Activated T-cell treated with anti-CD3 and anti-CD28 coated beads, Interleukin-2, amount 50 U/mL, for 48 hours (primary cell): ENCODE measurements around the gene GALNT9.
A peak's percentile ranks its signal among the peaks of the same experiment; 100 is the strongest.

Source experiments
- DNase-seq, 2 experiments: peaks; one replicate each; pipeline ENCODE4 v3.0.0-alpha.2; 2020

GALNT9 gene

DNA sequence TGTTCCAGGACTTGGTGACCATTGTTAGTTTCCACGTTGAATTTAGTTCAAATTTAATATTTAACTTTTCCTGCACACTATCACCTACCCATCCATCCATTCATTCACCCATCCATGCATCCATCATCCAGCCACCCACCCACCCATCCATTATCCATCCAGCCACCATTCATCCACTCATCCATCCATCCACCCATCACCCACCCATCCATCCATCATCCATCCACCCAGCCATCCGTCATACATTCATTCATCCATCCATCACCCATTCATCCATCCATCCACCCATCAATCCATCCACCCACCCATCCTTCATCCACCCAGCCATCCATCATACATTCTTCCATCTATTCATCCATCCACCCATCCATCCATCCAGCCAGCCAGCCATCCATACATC, 163.3 kb downstream of the GALNT9 start:
- DNase-seq: no peak

DNA sequence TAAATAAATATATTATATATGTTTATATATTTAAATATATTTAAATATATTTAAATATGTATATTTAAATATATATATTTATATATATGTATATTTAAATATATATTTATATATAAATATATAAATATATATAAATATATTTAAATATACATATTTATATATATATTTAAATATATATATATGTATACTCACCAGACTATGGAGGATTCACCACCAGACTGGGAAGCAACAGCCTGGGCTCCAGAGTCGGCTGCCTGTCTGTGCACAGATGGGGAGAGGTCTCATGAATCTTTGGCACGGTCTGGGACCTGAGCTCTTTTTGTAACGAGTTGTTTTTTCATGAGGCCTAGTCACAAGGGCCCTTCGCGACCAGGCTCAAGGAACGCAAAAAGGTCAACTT, 163.8 kb downstream of the GALNT9 start:
- DNase-seq: no peak

DNA sequence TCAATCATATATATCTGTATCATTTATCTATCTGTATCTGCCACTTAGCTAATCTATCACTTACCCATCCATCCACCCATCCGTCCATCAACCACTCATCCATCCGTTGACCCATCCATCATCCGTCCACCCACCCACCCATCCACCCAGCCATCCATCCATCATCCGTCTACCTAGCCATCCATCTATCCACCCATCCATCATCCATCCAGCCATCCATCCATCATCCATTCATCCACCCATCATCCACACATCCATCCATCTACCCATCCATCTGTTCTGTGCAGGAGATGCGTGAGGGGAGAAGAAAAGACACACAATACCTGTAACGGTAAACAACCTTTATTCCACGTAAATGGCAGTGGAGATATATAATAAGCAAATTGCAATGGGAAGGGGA, 165.0 kb downstream of the GALNT9 start:
- DNase-seq: no peak

DNA sequence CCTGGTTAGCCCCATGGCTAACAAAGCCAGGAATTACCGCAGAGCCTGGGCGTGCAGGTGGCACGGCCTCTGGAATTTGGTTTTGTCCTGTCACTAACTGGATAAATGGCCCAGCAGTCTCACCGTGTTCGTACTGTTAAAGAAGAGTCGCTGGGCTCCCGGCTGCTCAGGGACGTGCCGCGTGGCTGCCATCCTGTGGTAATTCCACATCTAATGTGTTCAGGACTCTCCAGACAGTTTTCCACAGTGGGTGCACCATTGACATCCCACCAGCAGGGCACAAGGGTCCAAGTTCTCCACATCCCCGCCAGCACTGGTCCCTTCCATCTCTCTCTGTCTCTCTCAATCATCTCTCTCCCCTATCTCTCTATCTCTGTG, 165.5 kb downstream of the GALNT9 start:
- DNase-seq: no peak

DNA sequence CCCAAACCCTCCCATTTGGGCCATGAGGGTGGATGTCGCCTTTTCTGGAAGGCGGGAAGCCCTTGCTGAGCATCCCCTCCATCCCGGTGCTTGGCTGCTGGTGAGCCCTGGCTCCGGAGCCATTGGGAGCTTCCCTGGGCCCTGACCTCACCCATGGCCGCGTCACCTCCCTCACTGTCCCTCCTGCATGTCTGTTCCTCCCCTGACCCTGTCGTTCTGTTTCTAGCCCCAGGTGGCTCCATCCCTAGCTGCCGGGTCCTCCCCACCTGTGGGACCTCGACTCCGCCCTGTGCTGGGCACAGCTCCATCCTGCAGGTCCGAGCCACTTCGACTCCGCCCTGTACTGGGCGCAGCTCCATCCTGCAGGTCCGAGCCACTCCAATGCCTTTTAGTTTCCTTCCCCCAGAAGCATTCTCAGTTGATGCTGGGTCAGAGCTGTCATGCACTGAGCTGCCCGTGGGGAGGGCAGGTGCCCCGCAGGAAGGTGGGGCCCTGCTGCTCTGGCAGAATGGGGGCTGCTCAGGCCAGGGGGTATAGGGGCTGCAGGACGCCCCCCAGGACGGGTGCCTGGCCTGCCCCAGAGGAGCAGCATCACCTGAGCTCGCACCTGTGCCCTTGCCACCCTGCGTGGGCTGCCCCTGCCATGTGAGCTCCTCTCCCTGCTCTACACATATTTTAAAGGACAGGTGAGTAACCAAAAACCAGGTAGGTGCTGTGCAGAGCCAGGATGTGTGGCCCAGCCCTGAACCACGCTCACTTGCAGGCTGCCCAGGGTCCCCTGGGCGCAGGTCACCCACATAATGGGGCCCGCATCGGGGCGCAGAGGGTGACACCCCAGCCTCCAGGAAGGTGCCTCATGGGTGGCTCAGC, 166.1 kb downstream of the GALNT9 start:
- no peak for DNase-seq

DNA sequence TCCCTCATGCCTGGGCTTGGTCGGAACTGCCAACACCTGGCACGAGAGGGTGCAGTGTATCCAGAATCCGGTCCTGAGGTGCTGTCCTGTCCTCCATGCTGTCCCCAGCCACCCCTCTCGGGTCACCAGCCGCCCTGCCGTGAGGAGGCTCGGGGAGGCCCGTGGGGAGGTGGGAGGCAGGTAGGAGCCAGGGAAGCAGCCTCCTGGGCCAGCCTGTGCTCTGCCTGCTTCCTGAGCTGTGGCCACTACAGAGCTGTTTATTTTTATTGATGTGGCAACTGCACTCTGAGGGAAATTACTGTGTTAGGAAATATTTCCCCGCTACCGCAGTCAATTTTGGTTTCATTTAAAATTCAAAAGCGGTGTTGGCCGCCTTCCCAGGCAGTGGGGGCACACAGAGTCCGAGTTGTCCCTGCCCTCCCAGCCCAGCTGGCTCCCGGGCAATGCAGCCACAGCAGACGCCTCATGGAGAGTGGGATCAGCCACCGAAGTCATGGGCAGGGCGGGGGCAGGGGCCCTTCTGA, 166.8 kb downstream of the GALNT9 start:
- DNase-seq: no peak

DNA sequence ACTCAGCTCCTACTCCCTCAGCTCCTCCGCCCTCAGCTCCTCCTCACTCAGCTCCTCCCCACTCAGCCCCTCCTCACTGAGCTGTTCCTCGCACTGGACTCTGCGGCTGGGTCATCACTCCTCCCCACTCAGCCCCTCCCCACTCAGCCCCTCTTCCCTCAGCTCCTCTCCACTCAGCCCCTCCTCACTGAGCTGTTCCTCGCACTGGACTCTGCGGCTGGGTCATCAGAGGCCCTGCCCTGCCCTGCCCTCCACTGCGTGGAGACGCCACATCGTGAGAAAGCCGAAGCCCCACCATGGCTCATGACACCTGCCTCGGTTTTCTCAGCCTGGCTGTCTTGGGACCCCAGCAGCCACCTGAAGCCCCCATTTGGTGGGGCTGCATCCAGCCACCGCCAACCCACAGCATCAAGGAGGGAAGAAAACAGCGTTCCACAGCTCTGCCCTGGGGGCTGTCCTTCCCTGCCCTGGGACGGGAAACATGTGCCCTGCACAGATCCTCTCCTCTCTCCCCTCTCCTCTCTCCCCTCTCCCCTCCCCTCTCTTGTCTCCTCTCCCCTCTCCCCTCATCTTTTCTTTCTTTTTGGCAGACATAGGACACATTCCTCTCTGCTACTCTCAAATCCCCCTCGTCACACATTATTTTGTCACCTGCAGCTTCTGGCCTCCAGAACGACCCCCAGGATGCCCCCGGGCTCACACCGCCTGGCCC, 167.4 kb downstream of the GALNT9 start:
- no peak for DNase-seq

DNA sequence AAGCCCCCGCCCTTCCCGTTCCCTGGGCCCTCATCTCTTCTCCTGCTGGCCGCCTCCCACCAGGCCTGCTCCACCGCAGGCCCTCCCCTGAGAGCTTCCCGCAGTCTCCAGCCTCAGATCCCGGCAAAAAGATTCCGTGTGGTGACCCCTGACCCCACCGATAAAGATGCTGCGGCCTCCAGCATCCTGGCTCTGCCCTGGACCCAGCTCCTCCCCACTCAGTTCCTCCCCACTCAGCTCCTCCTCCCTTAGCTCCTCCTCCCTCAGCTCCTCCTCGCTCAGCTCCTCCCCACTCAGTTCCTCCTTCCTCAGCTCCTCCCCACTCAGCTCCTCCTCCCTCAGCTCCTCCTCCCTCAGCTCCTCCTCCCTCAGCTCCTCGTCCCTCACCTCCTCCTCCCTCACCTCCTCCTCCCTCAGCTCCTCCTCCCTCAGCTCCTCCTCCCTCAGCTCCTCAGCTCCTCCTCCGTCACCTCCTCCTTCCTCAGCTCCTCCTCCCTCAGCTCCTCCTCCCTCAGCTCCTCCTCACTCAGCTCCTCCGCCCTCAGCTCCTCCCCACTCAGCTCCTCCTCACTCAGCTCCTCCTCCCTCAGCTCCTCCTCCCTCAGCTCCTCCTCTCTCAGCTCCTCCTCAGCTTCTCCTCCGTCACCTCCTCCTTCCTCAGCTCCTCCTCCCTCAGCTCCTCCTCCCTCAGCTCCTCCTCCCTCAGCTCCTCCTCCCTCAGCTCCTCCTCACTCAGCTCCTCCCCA, 168.2 kb downstream of the GALNT9 start:
- no peak for DNase-seq

DNA sequence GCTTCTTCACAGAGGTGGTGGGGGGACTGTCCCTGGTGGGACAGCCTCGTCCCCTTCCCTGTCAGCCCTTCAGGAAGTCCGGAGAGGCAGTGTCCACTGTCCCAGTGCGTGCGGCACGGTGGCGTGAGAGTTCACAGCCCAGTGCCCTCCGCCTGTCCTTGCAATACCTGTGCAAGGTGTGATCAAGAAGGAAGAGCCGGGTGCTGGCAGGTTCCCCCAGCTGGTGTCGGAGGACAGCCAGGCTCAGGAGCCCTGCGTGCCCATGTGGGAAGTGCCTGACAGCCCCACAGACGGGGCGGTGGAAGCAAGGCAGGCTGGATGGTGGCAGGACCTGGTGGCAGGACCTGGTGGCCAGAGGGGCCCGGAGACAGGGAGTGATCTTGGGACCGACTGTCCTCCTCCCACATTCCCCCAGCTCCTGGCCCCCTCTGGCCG, 168.8 kb downstream of the GALNT9 start:
- no peak for DNase-seq

DNA sequence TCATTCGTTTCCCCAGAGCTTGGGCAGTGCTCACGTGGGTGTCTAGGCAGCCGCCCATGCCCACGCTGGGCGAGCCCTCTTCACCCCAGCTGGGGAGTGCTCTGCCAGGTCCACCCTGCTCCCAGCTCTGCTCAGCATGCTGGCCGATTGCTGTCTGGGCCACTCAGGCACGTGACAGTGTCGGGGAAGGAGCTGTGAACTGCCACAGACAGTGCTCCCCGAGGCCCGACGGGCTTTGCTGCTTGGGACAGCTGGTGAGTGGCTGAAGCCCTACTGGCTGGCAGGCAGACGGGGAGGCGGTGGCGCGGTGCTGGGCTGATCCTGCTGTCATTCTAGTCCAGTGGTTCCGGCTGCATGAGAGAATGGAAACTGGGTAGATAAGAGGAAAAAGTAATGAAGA, 169.4 kb downstream of the GALNT9 start:
- no peak for DNase-seq

DNA sequence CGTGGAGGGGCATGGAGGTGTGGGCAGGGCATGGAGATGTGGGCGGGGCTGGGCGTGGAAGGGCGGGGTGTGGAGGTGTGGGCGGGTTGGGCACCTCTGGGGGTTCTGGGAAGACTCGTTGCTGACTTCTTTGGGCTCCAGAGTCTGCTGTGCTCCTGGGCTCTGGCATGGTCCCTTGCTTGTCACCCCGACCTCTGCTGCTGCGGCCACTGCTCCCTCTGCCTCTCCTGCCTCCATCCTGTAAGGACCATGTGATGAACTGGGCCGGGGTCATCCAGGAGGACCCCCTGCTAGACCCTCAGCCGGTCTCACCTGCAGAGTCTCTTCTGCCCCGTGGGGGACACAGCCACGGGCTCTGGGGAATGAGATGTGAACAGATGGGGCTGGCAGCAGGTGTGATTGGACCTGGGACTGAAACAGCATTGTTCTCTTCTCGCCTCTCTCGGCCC, 169.8 kb downstream of the GALNT9 start:
- DNase-seq: no peak

DNA sequence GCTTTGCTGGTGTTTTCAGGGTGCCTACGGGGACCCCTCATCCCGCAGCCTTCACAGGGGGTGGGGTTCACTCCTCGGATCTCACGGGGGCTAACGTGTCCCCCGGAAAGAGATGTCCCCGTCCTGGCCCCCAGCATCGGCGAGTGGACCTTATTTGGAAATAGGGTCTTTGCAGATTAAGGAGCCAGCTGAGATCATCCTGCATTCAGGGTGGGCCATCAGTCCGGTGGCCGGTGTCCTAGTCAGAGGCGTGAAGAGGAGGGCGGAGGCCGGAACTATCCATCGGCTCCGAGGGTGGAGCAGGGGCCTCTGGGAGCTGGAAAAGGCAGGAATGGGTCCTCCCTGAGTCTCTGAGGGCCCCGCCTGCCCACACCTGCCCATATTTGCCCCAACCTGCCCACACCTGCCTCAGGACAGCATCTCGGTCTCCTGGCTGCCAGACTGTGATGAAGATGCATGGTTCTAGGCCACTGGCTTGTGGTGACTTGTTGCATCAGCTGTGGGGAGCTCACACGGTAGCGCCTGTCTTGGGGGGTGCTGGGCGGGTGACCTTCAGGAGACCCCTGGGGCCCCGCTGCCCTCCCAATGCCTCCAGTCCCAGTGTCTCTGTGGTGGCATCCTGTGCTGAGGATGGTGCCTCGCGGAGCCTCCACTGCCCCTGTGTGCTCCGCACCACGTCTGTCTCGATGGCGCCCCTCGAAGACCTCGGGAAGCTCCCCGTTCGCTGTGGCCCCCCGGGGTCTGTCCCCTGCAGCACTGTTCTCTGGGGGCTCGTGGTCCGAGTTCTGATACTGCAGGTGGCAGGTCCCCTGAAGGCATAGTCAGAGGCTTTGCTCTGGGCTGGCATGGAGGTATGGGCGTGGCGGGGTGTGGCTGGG, 170.5 kb downstream of the GALNT9 start:
- no peak for DNase-seq

DNA sequence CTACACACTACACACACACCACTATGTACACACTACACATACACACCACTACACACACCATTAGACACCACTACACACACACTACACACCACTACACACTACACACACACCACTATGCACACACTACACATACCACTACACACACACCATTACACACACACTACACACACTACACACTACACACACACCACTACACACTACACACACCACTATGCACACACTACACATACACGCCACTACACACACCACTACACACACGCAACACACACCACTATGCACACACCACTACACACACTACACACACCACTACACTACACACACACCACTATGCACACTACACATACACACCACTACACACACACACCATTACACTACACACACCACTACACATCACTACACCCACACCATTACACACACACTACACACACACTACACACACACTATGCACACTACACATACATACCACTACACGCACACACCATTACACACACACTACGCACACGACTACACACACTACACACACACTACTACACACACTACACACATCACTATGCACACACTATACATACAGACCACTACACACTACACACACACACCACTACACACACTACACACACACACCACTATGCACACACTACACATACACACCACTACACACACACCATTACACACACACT, 171.5 kb downstream of the GALNT9 start:
- DNase-seq: no peak

DNA sequence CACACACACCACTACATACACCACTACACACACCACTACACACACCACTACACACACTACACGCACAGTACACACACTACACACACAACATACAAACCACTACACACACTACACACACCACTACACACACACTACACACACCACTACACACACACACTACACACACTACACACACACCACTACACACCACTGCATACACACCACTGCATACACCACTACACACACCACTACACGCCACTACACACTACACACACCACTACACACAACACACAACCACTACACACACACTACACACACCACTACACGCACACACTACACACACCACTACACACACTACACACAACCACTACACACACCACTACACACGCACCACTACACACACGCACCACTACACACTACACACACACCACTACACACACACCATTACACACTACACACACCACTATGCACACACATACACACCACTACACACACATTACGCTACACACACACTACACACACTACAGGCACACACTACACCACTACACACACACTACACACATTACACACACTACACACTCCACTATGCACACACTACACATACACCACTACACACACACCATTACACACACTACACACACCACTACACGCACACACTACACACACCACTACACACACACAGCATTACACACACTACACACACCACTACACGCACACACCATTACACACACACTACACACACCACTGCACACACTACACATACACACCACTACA, 172.6 kb downstream of the GALNT9 start:
- no peak for DNase-seq

DNA sequence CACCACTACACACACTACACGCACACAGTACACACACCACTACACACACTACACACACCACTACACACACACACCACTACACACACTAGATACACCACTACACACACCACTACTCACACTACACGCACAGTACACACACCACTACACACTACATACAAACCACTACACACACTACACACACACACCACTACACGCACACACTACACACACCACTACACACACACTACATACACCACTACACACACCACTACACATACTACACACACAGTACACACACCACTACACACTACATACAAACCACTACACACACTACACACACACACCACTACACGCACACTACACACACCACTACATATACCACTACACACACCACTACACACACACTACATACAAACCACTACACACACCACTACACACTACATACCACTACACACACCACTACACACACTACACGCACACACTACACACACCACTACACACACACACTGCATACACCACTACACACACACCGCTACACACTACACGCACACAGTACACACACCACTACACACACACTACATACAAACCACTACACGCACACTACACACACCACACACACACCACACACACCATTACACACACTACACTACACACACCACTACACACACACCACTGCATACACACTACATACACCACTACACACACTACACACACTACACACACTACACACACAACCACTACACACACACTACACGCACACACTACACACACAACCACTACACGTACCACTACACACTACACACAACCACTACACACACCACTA, 173.4 kb downstream of the GALNT9 start:
- DNase-seq: no peak

DNA sequence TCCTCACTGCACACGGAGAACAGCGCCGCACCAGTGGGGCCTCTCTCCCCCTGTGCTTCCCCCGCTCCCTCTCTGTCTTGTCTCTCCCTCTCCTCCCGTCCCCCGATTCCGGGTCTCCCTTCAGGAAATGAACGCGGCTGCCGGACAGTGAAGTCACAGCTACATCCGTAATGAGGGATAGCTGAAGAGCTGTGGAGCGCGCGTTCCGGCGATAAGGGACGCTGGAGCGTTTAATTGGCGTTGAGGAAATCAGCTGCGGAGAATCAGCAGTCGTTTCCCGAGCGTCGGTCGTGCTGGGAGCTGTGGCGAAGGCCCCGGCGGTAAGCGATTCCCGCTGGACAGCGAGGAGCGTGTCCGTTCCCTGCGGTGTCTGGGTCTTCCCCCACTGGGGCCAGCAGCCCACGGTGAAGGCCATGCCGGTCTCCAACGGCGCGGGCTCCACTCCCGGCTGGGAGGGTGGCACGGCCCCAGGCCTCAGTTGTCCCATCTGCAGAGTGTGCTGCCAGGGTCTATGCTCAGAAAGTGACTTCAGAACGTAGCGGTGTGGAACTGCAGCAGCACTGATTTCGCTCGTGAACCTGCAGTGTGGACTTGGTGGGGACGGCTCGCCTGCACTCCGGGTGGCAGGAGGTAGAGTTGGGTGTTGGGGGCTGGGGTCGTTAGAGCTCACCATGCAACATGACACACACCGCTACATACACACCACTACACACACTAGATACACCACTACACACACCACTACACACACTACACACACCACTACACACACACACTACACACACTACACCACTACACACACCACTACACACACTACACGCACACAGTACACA, 174.2 kb downstream of the GALNT9 start:
- no peak for DNase-seq

DNA sequence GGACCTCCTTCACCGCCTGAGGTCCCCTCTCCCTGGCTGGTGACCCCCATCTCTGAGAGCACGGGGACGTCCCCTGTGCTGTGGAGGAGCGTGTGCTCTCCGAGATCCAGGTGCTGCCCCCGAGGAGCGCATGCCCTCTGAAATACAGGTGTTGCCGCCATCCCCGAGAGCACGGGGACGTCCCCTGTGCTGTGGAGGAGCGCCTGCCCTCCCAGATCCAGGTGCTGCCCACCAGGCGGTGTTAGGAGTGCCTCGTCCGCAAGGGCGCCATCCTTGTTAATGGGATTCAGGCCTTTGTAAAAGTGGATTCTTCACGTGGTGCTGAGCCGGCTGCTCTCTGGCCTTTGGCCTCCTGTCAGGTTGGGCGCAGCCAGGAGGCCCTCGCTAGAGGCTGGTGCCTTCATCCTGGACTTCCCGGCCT, 175.0 kb downstream of the GALNT9 start:
- DNase-seq: no peak

DNA sequence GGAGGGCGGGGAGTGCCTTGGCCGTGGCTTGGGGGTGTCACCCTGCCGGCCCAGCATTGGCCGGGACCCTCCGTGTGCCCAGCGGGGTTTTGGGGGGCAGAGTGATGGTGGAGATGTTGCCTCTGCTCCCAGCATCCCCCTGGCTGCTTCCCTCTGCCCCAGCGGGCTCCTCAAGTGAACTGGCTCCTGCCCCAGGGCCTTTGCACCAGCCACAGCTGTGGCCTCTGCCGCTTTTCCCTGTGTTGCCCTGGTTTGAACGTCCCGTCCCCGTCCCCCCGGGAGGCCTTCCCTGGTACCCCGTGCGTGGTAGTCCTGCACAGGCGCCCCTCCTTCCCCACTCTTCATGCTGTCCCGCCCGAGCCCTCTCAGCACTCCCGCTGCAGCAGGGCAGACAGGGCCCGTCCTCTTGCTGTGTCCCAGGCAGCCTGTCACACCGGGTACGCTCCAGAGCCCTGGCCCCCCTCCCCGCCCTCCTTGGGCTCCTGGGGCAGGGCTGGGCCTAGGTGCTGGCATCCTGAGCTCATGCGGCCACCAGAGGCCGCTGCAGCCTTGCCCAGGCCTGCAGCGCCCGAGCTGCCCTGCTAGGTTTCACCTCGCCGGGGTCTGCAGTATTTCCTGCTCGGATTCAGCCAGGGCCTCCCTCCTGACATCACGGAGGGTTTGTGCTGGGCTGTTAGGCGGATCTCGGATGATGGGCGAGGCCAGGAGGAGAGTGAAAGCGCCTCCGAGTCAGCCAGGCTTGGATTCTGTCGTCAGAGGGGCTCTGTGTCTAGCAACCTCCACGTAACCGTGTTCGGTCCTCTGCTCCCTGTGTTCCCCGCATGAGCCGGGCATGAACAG, 175.7 kb downstream of the GALNT9 start:
- peak; percentile 72 to 78 for DNase-seq
